GM12892 (cell line): ENCODE measurements around the gene ARID1B.

ENCODE experiments used
- POLR2A ChIP-seq: IDR thresholded peaks from 2 replicates; pipeline ENCODE4 v1.6.1; 2011; ENCODE audit warnings: low read depth, low read length, control low read depth
- TAF1 ChIP-seq: IDR thresholded peaks from 2 replicates; pipeline ENCODE4 v1.6.1; 2011; ENCODE audit warnings: low read depth, mild to moderate bottlenecking, control low read depth, low read length, borderline replicate concordance

- TF ChIP-seq TAF1 (no peak), POLR2A (no peak)
Measured at GRCh38 chr6:157034436-157035230, 257.5 kb downstream of the ARID1B start.
